GM19463 (cell line): ENCODE data around the gene RPL22.
"Not testable (repeated sequence)": the region's sequence is repeated elsewhere in the genome, so short reads cannot be mapped to it uniquely, and the experiment has no call there.

ENCODE experiments used
- ATAC-seq: cut with Tn5 transposase; IDR thresholded peaks from one replicate; pipeline ENCODE4 v1.9.1; 2021; ENCODE audit warnings: mild to moderate bottlenecking, moderate library complexity; ENCODE audit not compliant: unreplicated experiment

RPL22 gene

GRCh38 chr1:6234502-6235295 lies 35.3 kb upstream of the RPL22 start:
- ATAC-seq = no peak

GRCh38 chr1:6233376-6233775 lies 34.0 kb upstream of the RPL22 start:
- no peak for ATAC-seq

- ATAC-seq = no peak
These were observed 26.3 kb upstream of the RPL22 start for GRCh38 chr1:6225651-6226050.

- ATAC-seq = no peak
These were observed 25.3 kb upstream of the RPL22 start for GRCh38 chr1:6224718-6225117.

- no peak for ATAC-seq
These were observed 24.2 kb upstream of the RPL22 start for GRCh38 chr1:6223617-6224016.

- no peak for ATAC-seq
These were observed 23.2 kb upstream of the RPL22 start for GRCh38 chr1:6222636-6223035.

GRCh38 chr1:6221210-6221784 lies 21.9 kb upstream of the RPL22 start:
- ATAC-seq = no peak

GRCh38 chr1:6220236-6220635 lies 20.8 kb upstream of the RPL22 start:
- ATAC-seq = no peak

- not testable (repeated sequence) for ATAC-seq
These were observed 20.2 kb upstream of the RPL22 start for GRCh38 chr1:6219641-6220040.

- ATAC-seq = no peak
These were observed 19.2 kb upstream of the RPL22 start for GRCh38 chr1:6218375-6219164.

GRCh38 chr1:6212193-6212959 lies 13.0 kb upstream of the RPL22 start:
- no peak for ATAC-seq

- ATAC-seq = no peak
These were observed 12.3 kb upstream of the RPL22 start for GRCh38 chr1:6211731-6212130.

GRCh38 chr1:6210591-6211355 lies 11.4 kb upstream of the RPL22 start:
- no peak for ATAC-seq

- no peak for ATAC-seq
These were observed 10.5 kb upstream of the RPL22 start for GRCh38 chr1:6209661-6210580.

GRCh38 chr1:6208723-6209660 lies 9.6 kb upstream of the RPL22 start:
- ATAC-seq = no peak

- ATAC-seq = no peak
These were observed 8.5 kb upstream of the RPL22 start for GRCh38 chr1:6207921-6208320.

GRCh38 chr1:6207075-6207885 lies 7.9 kb upstream of the RPL22 start:
- no peak for ATAC-seq

- peak; percentile 10 for ATAC-seq
These were observed 7.1 kb upstream of the RPL22 start for GRCh38 chr1:6206520-6206855.
